Stimulated activated CD4-positive, alpha-beta T cell treated with anti-CD3 and anti-CD28 coated beads, Interleukin-1b, Interleukin-23, amount 100 ng/mL, for 4 hours (primary cell): Measurements from ENCODE around the gene TLE5.

Experiments
- DNase-seq, 2 donors: peaks; one replicate each; pipeline ENCODE4 v3.0.0-alpha.2; 2020; ENCODE audit warnings: low read depth in 2 of 2

The TLE5 gene

GRCh38 chr19:3062165-3063105, at the start of gene TLE5:
TSS of gene TLE5 (minus strand) at chr19:3062495. CDS start at chr19:3062200, 295 bp downstream.
- peak; percentile 59 to 63 for DNase-seq

- DNase-seq, result no peak
Observed at GRCh38 chr19:3111586-3112247, 49.4 kb upstream of the TLE5 start.

- no peak for DNase-seq
Observed at GRCh38 chr19:3110126-3110825, 48.0 kb upstream of the TLE5 start.

GRCh38 chr19:3109491-3109890, 47.2 kb upstream of the TLE5 start:
- DNase-seq, result no peak

GRCh38 chr19:3108775-3109174, 46.5 kb upstream of the TLE5 start:
- DNase-seq, result peak; percentile 65 to 66

GRCh38 chr19:3107658-3108057, 45.4 kb upstream of the TLE5 start:
- no peak for DNase-seq

GRCh38 chr19:3106509-3107141, 44.3 kb upstream of the TLE5 start:
- no peak for DNase-seq

GRCh38 chr19:3105641-3106508, 43.6 kb upstream of the TLE5 start:
- no peak for DNase-seq

- DNase-seq, result no peak
Observed at GRCh38 chr19:3104708-3104983, 42.4 kb upstream of the TLE5 start.

- DNase-seq, result no peak
Observed at GRCh38 chr19:3102239-3103140, 40.2 kb upstream of the TLE5 start.

- DNase-seq, result no peak
Observed at GRCh38 chr19:3100747-3101730, 38.7 kb upstream of the TLE5 start.

- no peak for DNase-seq
Observed at GRCh38 chr19:3100331-3100730, 38.0 kb upstream of the TLE5 start.

GRCh38 chr19:3099347-3100145, 37.3 kb upstream of the TLE5 start:
- DNase-seq, result no peak

- DNase-seq, result no peak
Observed at GRCh38 chr19:3098515-3099346, 36.4 kb upstream of the TLE5 start.

GRCh38 chr19:3098141-3098514, 35.8 kb upstream of the TLE5 start:
- no peak for DNase-seq

- no peak for DNase-seq
Observed at GRCh38 chr19:3097442-3097871, 35.2 kb upstream of the TLE5 start.

- no peak for DNase-seq
Observed at GRCh38 chr19:3096902-3097326, 34.6 kb upstream of the TLE5 start.
